ENCODE data around the gene HYAL1.

The HYAL1 gene

DNA sequence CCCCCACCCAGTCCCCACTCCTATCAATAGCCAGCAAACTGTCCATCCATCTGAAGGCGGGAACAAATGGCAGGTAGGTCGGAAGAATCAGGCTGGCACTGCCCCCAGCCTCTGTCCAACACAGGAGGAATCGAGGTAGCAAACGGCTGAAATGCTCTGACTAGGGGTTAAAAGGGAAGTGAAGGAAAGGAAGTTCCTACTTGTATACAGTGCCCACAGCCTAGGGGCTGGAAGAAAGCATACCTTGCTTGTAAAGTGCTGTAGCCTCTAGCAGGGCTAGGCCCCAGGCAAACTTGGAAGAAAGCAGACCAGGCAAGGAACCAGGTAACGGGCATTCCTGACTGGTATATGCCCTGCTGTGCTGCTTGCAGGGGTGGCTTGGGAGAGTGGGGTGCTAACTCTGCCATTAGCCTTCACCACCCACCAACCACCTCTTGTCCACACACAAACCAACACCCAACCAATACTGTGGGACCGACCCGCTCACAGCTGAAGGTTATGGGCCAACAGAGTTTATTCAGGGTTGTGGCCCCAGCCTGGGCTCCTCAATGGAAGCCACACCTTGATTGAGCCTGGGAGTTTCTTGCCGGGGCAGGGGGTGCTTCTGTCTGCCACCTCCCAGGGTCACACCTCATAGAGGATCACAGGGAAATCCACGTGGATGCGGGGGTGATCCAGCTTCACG lies 22.3 kb upstream of the HYAL1 start:
- Histone ChIP-seq H3K27ac (peak overlapping the region in 1 of 2 donors; percentile 3), H3K4me3 (no peak overlapping the region)
- no peak for DNase-seq (ENCODE audit: low spot score)
- TF ChIP-seq, protein P1, sequence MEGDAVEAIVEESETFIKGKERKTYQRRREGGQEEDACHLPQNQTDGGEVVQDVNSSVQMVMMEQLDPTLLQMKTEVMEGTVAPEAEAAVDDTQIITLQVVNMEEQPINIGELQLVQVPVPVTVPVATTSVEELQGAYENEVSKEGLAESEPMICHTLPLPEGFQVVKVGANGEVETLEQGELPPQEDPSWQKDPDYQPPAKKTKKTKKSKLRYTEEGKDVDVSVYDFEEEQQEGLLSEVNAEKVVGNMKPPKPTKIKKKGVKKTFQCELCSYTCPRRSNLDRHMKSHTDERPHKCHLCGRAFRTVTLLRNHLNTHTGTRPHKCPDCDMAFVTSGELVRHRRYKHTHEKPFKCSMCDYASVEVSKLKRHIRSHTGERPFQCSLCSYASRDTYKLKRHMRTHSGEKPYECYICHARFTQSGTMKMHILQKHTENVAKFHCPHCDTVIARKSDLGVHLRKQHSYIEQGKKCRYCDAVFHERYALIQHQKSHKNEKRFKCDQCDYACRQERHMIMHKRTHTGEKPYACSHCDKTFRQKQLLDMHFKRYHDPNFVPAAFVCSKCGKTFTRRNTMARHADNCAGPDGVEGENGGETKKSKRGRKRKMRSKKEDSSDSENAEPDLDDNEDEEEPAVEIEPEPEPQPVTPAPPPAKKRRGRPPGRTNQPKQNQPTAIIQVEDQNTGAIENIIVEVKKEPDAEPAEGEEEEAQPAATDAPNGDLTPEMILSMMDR (IDR thresholded peaks at IDR 0.05) = no peak

DNA sequence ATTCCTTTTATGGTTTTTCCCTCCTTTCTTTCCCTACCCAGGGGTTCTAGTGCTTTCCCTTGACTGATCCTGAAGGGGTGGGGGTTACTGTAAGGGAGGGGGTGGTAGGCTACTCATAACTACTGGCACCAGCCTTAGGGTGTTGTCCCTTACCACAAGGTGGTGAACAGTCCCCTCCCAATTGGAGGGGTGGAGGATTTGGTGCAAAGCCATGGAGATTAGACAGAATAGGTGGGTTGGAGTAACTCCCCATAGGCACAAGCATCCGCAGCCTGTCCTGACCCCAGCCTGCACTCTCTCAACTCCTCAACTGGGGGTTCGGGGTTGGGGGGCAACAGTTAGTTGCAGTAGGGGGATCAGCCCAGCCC lies 21.7 kb upstream of the HYAL1 start:
- Histone ChIP-seq H3K27ac (peak overlapping the region in 1 of 2 donors; percentile 3), H3K4me3 (no peak overlapping the region)
- TF ChIP-seq, protein P1 (IDR thresholded peaks at IDR 0.05) = no peak
- DNase-seq (ENCODE audit: low spot score) = no peak

DNA sequence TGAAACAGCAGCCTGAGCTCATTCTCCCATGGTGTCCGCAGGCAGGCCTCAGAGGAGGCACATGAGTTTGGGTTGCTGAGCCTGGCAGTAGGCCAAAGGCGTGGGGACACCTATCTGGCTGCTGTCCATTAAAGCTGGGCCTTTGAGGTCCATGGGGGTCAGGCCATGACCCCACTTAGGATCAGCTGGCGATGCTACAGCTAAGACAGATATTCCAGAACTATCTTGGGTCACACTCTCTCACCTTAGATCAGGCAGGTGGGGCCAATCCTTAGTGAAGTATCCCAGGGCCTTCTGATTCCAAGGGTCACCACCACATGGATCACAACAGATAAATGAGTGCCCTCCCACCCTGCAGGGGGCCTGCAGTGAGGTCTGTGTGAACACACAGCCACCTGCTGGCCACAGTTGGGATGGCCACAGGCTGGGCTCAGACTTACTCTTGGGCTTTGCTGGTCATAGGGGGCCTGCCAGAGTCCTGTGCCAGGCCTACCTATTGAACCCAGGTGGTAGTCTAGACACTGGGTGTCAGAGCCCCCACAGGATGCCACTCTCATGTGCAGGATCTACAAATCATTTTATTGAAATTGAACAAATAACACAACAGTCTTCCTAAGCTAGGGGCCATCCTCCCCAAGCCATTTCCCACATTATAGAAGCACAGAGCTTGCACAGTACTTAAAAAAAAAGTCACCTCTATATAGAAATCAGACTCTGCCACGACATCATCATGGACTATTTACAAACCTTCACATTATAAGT lies 21.2 kb upstream of the HYAL1 start:
- no peak for DNase-seq (ENCODE audit: low spot score)
- TF ChIP-seq, protein P1 (IDR thresholded peaks at IDR 0.05) = peak; percentile 68
- Histone ChIP-seq H3K4me3 (no peak overlapping the region), H3K27ac (peak overlapping the region in 1 of 2 donors; percentile 91)

DNA sequence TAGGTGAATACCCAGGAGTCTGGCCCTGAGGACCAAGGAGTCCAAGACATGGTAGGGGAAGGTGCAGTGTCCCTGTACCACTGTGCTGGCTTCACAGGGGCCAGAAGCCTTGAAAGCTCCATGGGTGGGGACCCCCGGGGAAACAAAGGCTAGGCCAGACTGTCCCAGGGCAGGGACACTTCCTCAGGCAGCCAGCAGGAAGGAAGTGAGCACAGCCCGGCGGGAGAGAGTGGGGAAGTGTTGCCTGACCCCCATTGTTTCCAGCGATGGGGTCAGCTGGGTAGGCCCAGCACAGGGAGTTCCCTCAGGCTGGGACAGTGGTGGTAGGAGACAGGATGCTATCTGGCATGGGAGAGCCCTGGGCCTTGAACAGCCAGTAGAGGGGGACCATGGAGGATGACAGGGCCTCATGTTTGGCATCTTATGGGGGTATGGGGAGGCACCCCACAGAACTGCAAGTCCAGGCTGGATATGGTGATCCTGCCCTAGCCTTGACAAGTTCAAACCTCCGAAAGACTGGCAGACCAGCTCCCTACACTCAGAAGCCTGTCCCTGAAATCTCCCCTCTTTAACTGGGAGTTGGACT lies 20.3 kb upstream of the HYAL1 start:
- TF ChIP-seq, protein P1 (IDR thresholded peaks at IDR 0.05) = no peak
- H3K27ac ChIP-seq = peak overlapping the region; percentile 52 to 91
- H3K4me3 ChIP-seq = no peak overlapping the region
- DNase-seq (ENCODE audit: low spot score) = no peak

DNA sequence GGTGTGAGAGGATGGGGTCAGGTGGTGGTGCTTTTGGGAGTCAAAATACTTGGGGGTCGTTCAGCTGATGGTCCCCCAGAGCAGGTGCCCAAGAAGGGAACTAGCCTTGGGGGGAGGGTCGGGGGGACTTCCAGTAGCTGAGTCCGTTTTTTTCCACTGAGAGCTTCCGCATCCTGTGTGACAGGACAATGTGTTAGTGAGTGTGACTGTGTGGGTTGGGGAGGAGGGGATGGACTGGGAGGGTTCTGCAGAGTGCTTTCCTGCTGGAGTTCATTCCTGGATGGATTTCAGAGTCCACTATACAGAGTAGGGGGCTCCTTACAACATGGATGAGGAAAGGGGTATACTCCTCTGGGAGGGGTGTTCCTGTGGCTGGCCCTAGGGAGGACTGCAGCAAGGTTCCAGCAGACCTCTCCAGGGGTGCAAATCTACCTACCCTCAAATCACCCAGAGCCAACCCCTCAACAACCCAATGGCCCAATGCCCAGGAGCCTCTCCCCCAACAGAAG lies 19.8 kb upstream of the HYAL1 start:
- DNase-seq (ENCODE audit: low spot score) = no peak
- Histone ChIP-seq H3K4me3 (peak overlapping the region; percentile 85), H3K27ac (peak overlapping the region; percentile 52 to 91)
- TF ChIP-seq, protein P1 (IDR thresholded peaks at IDR 0.05) = no peak

DNA sequence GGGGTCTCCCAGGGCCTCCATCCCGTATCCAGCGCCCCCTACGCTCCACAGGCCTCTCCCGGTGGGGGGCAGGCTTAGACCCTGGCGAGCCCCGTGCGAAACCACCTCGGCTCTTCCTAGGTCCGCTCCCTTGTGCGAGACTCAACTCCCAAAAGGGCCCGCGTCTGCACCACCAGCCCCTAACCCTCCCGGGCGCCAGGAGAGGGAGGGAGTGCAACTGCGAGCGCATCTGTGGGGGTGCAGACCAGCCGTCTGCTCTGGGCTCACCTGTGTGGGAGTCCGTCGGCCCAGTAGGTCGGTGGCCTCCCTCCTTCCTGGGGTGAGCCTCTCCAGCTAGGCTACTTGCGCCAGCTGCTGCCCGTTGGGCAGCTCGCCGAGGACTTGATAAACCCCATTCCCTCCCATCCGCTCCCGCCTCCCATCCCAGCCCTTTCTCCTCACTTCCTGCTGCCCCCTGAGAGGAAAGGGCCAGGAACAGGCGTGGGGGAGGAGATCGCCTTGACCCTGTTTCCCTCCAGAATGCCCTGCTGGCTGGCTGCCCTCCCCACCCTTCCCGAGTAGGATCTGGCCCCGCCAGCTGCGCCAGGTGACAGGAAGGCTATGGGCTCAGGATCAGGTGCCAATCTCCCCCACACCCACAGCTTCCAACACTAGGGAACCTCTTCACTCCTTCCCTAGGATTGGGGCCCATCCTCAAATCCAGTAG lies 19.2 kb upstream of the HYAL1 start, which contains the start of gene HYAL2:
Gene HYAL2, minus strand, starts transcription at position 360 of the 706 bp plus-strand sequence. CDS start 2,256 bp downstream, outside the sequence.
- DNase-seq (ENCODE audit: low spot score) = no peak
- TF ChIP-seq, protein P1 (IDR thresholded peaks at IDR 0.05) = no peak
- H3K4me3 ChIP-seq = peak within 1 kb of the TSS; percentile 85
- peak within 1 kb of the TSS; percentile 69 to 91 for H3K27ac ChIP-seq
